Subcutaneous adipose tissue (tissue), 4 donors: ENCODE results near the gene COBLL1. TPM values are rescaled to one million over a fixed set of nuclear protein-coding genes. Genes with fewer than 3 reads are reported as not detected.

Experiments used
- total RNA-seq, 4 donors: library from RNA; depleted of rRNA; stranded (reverse); fragments of >200 nt; gene quantifications; one replicate each; pipeline ENCODE4 v1.1.0, GENCODE V29; 2016
- TF ChIP-seq, protein P1 (sequence below): fragments of 450-650 bp; IDR thresholded peaks from one replicate; pipeline ENCODE4 v1.5.1; 2016; ENCODE audit warnings: low read depth, mild to moderate bottlenecking, control low read depth, antibody characterized with exemption, moderate library complexity

Gene COBLL1
- total RNA-seq, 4 donors from 2014 or later: 38.4 to 123 (median 91.5) TPM

DNA sequence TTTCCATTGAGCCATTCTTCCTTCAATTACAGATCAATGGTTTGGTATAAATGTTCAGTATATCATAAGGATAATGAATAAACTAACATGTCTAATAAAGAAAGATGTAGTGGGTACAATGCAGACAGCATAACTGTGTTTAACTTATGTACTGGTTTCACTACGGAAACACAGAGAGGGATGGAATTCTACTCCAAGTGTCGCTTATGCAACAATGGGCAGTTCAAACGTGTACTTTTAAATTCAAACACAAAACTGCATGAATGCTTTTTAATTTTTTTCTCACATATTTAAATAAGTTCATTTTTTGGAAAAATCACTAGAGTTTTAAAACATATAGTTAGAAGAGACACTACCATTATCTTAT lies 74.7 kb downstream of the COBLL1 start:
- TF ChIP-seq, protein P1, sequence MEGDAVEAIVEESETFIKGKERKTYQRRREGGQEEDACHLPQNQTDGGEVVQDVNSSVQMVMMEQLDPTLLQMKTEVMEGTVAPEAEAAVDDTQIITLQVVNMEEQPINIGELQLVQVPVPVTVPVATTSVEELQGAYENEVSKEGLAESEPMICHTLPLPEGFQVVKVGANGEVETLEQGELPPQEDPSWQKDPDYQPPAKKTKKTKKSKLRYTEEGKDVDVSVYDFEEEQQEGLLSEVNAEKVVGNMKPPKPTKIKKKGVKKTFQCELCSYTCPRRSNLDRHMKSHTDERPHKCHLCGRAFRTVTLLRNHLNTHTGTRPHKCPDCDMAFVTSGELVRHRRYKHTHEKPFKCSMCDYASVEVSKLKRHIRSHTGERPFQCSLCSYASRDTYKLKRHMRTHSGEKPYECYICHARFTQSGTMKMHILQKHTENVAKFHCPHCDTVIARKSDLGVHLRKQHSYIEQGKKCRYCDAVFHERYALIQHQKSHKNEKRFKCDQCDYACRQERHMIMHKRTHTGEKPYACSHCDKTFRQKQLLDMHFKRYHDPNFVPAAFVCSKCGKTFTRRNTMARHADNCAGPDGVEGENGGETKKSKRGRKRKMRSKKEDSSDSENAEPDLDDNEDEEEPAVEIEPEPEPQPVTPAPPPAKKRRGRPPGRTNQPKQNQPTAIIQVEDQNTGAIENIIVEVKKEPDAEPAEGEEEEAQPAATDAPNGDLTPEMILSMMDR: no peak

DNA sequence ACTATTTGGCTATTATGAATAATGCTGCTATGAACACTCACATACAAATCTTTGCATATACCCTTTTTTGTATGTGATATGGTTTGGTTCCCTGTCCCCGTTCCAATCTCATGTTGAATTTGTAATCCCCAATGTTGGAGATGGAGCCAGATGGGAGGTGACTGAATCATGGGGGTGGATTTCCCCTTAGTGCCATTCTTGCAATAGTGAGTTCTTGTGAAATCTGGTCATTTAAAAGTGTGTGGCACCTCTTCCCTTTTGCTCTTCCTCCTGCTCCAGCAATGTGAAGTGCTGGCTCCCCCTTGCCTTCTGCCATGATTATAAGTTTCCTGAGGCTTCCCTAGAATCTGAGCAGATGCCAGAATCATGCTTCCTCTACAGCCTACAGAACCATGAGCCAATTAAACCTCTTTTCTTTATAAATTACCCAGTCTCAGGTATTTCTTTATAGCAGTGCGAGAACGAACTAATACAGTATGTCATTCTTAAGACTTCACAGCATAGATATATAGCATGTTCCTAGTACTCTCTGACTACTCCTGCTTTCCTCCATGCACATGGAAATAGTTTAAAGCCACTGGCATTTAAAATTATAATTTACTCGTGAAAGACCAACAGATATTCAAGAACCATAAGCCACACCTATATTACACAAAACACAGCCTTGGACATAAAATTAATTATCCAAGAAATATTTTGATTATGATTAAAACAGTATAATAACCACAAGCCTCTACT lies 75.2 kb downstream of the COBLL1 start:
- TF ChIP-seq, protein P1: no peak

DNA sequence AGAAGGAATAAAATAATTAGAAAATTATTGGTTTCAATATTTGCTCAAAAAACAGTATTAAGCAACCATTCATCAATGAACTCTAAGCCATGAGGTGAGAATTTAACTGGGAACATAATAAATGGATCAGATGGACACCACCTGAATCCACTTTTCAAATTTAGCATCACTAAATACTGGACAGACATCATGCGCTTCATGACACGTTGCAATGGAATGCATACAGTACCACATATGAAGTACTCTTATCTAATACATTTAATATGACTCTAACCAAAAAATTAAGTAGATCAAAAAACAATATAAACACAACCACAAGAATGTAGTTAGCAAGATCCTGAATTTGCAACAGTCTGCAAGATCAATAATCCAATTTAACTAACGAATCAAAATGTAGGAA lies 76.6 kb downstream of the COBLL1 start:
- TF ChIP-seq, protein P1: no peak

DNA sequence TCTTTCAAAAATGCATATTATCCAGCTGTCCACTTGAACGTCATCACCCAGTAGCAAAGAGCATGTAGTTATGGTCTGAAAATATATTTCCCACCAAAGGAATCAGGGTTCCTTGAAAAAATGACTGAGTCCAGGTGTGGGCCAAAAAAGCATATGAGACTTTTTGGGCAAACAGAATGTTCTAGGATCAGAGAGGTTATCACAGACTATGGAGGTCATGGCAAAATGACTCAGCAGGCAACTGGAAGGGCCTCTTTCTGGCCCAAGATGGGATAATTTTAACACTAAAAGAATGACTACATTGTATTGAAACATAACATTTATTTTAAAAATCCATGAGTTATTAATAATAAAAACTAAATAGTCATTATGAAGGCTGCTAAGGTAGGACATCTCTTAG lies 77.1 kb downstream of the COBLL1 start:
- TF ChIP-seq, protein P1: no peak

DNA sequence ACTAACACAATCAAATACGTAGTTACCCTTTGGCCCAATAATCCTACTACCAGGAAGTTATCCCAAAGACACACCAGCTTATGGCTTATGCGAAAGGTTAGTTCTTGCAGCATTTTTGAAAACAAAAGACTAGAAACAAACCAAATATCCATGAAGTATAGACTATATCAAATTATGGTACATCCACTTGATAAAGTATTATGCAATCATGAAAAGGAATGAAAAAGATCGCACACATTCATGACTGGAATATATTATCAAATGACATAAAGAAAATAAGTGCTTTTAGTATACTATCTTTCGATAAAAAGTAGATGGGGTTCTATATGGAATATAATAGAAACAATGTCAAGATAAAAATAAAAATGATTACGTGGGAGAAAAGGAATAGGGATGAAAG lies 78.2 kb downstream of the COBLL1 start:
- TF ChIP-seq, protein P1: no peak

DNA sequence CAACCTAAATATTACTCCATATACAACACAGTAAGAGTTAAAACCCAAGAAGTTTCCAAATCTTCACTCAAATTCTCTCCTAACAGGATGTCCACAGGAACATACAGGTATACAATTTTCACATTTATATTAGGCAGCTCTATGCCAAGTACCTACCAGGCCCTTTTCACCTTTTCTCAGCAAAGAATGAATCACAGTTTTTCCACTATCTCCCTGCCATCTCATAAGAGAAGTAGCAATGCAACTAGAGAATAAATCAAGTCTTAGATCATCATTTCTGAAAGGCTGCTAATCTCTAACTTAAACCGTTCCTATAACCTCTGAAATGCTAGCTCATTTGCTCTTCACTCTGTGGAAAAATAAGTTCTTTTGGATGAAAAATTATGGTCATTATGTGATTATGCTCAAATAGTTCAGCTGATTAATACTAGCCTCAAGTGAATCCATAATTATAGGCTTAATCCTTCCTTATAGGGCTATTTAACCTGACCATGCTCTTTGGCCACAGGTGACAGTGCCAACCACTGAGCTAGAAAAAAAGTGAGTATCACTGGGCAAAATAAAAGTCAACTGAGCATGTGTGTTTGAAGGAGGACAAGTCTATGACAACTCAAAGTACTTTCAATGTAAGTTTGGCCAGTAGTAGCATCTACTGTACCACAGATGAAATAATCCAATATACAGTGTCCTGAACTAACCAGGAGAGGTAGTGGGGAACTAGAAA lies 79.7 kb downstream of the COBLL1 start:
- TF ChIP-seq, protein P1: no peak

DNA sequence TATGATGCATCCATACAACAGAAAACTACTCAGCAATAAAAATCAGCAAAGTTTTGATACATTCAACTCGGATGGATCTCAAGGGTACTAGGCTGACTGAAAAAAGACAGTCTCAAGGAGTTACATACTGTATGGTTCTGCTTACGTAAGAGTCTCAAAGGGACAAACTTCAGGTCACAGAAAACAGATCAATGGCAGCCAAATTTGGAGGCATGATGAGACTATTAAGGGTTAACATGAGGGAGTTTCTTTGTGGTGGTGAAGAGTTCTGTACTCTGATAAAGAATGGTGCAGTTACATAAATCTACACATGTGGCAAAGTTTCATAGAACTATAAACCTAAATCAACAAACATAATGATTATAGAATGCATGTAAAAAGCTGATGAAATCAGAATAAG lies 81.4 kb downstream of the COBLL1 start:
- TF ChIP-seq, protein P1: no peak
